Activated T-helper 9 cell treated with anti-CD3 and anti-CD28 coated beads, Interleukin-2, amount 50 U/mL, for 16 hours (primary cell): ENCODE data around the gene TUBG2.
"Not testable (repeated sequence)": the region's sequence is repeated elsewhere in the genome, so short reads cannot be mapped to it uniquely, and the experiment has no call there.

Experiments used
- DNase-seq: peaks from one replicate; pipeline ENCODE4 v3.0.0-alpha.2; 2020; ENCODE audit warnings: low read depth

Gene TUBG2

GRCh38 chr17:42655528-42655927 lies 3.6 kb upstream of the TUBG2 start:
- DNase-seq, result no peak

GRCh38 chr17:42657824-42658588 lies 1.1 kb upstream of the TUBG2 start:
- DNase-seq, result no peak

- DNase-seq, result not testable (repeated sequence)
These were observed 819 bp downstream of the TUBG2 start for GRCh38 chr17:42659932-42660274.

GRCh38 chr17:42660692-42661345 lies 1.7 kb downstream of the TUBG2 start:
- no peak for DNase-seq

- DNase-seq, result no peak
These were observed 6.5 kb downstream of the TUBG2 start for GRCh38 chr17:42665581-42666001.

- DNase-seq, result not testable (repeated sequence)
These were observed 7.0 kb downstream of the TUBG2 start for GRCh38 chr17:42666126-42666525.

- DNase-seq, result no peak
These were observed 8.2 kb downstream of the TUBG2 start for GRCh38 chr17:42667088-42667951.

GRCh38 chr17:42669705-42669976 lies 10.6 kb downstream of the TUBG2 start:
- no peak for DNase-seq

- DNase-seq, result peak; percentile 36
These were observed 11.1 kb downstream of the TUBG2 start for GRCh38 chr17:42669977-42670788.

- DNase-seq, result no peak
These were observed 11.9 kb downstream of the TUBG2 start for GRCh38 chr17:42670789-42671657.

- DNase-seq, result no peak
These were observed 13.0 kb downstream of the TUBG2 start for GRCh38 chr17:42672038-42672437.

GRCh38 chr17:42673266-42673884 lies 14.3 kb downstream of the TUBG2 start:
- DNase-seq, result no peak

- DNase-seq, result no peak
These were observed 15.0 kb downstream of the TUBG2 start for GRCh38 chr17:42673885-42674754.

GRCh38 chr17:42674755-42675347 lies 15.8 kb downstream of the TUBG2 start:
- DNase-seq, result no peak

GRCh38 chr17:42675348-42675964 lies 16.4 kb downstream of the TUBG2 start:
- no peak for DNase-seq

GRCh38 chr17:42675965-42676423 lies 16.9 kb downstream of the TUBG2 start:
- DNase-seq, result no peak

- DNase-seq, result no peak
These were observed 17.4 kb downstream of the TUBG2 start, which contains the start of gene PLEKHH3 for GRCh38 chr17:42676424-42677011. TSS of gene PLEKHH3 (minus strand) at chr17:42676994. CDS start at chr17:42676563, 431 bp downstream.
